KMS-11 (cell line): ENCODE results near the gene LDLRAD2.
A peak's percentile ranks its signal among the peaks of the same experiment; 100 is the strongest.

ENCODE experiments used
- H2AFZ ChIP-seq: fragments of 200-600 bp; sonication (generic); 2 replicates; pipeline ENCODE4 v1.6.1; 2016; ENCODE audit warnings: antibody characterized with exemption, mixed run types, low read depth
- H3K27ac ChIP-seq: fragments of 200-600 bp; sonication (generic); 2 replicates; pipeline ENCODE4 v1.6.1; 2016; ENCODE audit warnings: mild to moderate bottlenecking, mixed run types
- H3K27me3 ChIP-seq: fragments of 200-600 bp; sonication (generic); 2 replicates; pipeline ENCODE4 v1.6.1; 2017; ENCODE audit warnings: mild to moderate bottlenecking, low read depth, mixed run types, moderate library complexity; ENCODE audit not compliant: insufficient read depth
- H3K36me3 ChIP-seq: fragments of 200-600 bp; sonication (generic); 2 replicates; pipeline ENCODE4 v1.6.1; 2017; ENCODE audit warnings: mild to moderate bottlenecking, mixed run types; ENCODE audit not compliant: insufficient read depth
- H3K4me1 ChIP-seq: fragments of 200-600 bp; sonication (generic); 2 replicates; pipeline ENCODE4 v1.6.1; 2016; ENCODE audit warnings: mild to moderate bottlenecking, low read depth, mixed run types; ENCODE audit not compliant: poor library complexity, severe bottlenecking
- H3K4me2 ChIP-seq: fragments of 200-600 bp; sonication (generic); 2 replicates; pipeline ENCODE4 v1.7.0; 2016; ENCODE audit warnings: mild to moderate bottlenecking, mixed run types
- H3K4me3 ChIP-seq: fragments of 200-600 bp; sonication (generic); IDR thresholded peaks from 2 replicates; pipeline ENCODE4 v1.6.1; 2017; ENCODE audit warnings: low read depth, low read length, mixed read lengths; ENCODE audit not compliant: insufficient read depth
- H3K79me2 ChIP-seq: fragments of 200-600 bp; sonication (generic); 2 replicates; pipeline ENCODE4 v1.6.1; 2016; ENCODE audit warnings: low read depth, mixed run types; ENCODE audit not compliant: insufficient read depth
- H3K9ac ChIP-seq: fragments of 200-600 bp; sonication (generic); 2 replicates; pipeline ENCODE4 v1.6.1; 2016; ENCODE audit warnings: mild to moderate bottlenecking, mixed run types
- H4K20me1 ChIP-seq: fragments of 200-600 bp; sonication (generic); 2 replicates; pipeline ENCODE4 v1.6.1; 2016; ENCODE audit warnings: mild to moderate bottlenecking, mixed run types; ENCODE audit not compliant: insufficient read depth
- TF ChIP-seq, protein P1 (sequence below): fragments of 200-600 bp; sonication (generic); conservative IDR thresholded peaks from 2 replicates; pipeline ENCODE4 v1.6.1; 2017; ENCODE audit warnings: low read depth, mild to moderate bottlenecking, antibody characterized with exemption, low read length, moderate library complexity, mixed read lengths

The LDLRAD2 gene

DNA sequence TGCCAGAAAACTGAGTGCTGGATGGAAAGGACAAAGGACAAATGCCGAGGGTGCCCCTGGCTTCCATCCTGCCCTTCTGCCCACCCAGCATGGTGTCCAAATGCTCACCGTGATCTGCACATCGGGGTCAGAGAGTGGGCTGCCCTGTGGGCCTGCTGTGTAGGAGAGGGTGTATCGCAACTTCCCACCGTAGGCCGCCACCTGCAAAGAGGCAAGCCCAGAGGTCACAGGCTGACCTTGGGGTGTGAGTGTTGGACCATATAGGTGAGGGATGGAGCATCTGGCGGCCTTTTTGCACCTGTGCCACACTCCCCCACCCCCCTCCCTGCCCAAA lies 53.5 kb downstream of the LDLRAD2 start:
- H3K9ac ChIP-seq: peak overlapping the region; percentile 14; the same call in 1 of the 2 replicates
- H4K20me1 ChIP-seq: no peaks in the 10 kb centered on the region
- peak overlapping the region; percentile 79 for H3K27ac ChIP-seq
- no peaks in the 10 kb centered on the region for H3K27me3 ChIP-seq
- H3K79me2 ChIP-seq: no peaks in the 10 kb centered on the region
- H3K4me3 ChIP-seq: no peak overlapping the region
- TF ChIP-seq, protein P1, sequence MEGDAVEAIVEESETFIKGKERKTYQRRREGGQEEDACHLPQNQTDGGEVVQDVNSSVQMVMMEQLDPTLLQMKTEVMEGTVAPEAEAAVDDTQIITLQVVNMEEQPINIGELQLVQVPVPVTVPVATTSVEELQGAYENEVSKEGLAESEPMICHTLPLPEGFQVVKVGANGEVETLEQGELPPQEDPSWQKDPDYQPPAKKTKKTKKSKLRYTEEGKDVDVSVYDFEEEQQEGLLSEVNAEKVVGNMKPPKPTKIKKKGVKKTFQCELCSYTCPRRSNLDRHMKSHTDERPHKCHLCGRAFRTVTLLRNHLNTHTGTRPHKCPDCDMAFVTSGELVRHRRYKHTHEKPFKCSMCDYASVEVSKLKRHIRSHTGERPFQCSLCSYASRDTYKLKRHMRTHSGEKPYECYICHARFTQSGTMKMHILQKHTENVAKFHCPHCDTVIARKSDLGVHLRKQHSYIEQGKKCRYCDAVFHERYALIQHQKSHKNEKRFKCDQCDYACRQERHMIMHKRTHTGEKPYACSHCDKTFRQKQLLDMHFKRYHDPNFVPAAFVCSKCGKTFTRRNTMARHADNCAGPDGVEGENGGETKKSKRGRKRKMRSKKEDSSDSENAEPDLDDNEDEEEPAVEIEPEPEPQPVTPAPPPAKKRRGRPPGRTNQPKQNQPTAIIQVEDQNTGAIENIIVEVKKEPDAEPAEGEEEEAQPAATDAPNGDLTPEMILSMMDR: no peak
- peak overlapping the region; percentile 82 for H3K4me2 ChIP-seq
- H3K36me3 ChIP-seq: no peaks in the 10 kb centered on the region
- H2AFZ ChIP-seq: peak overlapping the region; percentile 57
- peaks cover 32% of the 10 kb centered on the region for H3K4me1 ChIP-seq

DNA sequence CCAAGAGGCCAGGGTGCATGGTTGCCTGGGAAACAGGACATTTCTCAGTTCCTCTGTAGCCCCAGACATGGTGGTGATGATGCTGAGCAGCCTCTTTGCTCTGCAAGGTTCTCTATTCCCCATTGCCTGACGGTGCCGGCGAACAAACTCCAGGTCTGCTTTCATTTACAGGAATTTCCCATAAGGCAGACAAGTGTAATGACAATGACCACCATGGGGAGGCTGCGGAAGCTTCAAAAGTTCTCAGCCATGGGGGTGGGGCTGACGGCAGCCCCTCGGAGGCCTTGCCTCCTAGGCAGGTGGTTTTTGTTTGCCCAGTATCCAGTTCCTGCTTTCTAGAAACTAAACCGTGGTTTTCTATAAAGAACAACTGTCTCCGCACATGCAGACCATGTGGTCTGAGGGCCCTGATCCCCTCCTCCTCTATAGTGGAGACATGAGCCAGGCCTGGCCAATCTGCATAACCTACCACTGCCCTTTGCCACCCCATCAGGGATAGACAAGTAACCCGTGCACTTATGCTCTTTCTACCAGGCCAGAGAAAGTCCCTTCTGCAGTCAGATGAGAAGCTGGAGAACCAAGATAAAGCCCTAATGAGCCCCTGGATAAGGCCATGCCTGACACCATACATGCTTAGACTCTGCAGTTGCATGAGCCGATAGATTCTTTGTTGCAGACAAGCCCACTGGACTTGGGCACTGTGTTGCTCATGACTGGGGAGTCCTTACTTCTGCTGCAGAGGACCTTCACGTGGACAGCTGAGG lies 54.1 kb downstream of the LDLRAD2 start:
- H3K9ac ChIP-seq: peak overlapping the region; percentile 14; the same call in 1 of the 2 replicates
- peak overlapping the region; percentile 79 for H3K27ac ChIP-seq
- no peak overlapping the region for H3K4me3 ChIP-seq

DNA sequence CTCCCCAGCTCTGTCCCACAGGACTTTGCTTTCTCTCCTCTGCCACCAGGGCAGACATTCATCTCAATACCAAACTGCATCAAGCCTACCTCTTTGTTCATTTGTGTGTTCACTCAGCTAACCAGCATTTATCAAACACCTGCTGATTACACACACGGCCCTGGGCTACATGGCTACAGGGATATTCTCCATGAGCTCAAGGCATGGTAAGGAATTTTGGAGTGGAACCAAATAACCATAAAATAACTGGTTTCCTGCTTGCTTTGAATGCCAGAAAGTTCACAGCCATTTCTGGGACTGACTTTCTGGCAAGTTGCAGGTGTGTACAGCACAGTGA lies 54.6 kb downstream of the LDLRAD2 start:
- Histone ChIP-seq H3K27ac (peak overlapping the region; percentile 79), H3K27me3 (no peaks in the 10 kb centered on the region), H3K36me3 (no peaks in the 10 kb centered on the region), H4K20me1 (no peaks in the 10 kb centered on the region), H3K4me2 (peak overlapping the region; percentile 82), H3K4me3 (no peak overlapping the region), H3K4me1 (peaks cover 35% of the 10 kb centered on the region), H3K9ac (peak overlapping the region; percentile 14; the same call in 1 of the 2 replicates), H3K79me2 (no peaks in the 10 kb centered on the region), H2AFZ (peak overlapping the region; percentile 57; the same call in 1 of the 2 replicates)
- TF ChIP-seq, protein P1: no peak

More for the DNA sequence above, 54.1 kb downstream of the LDLRAD2 start:
- Histone ChIP-seq H3K27me3 (no peaks in the 10 kb centered on the region), H3K79me2 (no peaks in the 10 kb centered on the region), H2AFZ (peak overlapping the region; percentile 57), H3K36me3 (no peaks in the 10 kb centered on the region), H4K20me1 (no peaks in the 10 kb centered on the region), H3K4me2 (peak overlapping the region; percentile 82), H3K4me1 (peaks cover 32% of the 10 kb centered on the region)
- TF ChIP-seq, protein P1: no peak

DNA sequence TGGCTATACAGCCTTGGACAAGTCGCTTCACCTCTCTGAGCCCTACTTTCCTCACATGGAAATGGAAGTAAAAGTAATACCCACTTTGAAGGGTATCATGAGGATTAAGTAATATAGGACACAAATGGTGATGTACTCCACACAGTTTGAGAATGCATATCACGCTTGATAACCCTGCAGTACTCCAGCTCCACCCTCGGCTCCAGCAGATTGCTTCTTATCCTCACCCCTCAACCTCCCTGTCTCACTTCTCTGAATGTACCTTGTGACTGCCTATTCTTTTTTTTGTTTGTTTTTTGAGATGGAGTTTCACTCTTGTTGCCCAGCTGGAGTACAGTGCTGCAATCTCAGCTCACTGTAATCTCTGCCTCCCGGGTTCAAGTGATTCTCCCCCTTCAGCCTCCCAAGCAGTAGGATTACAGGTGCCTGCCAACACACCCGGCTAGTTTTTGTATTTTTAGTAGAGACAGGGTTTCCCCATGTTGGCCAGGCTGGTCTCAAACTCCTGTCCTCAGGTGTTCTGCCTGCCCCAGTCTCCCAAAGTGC lies 55.5 kb downstream of the LDLRAD2 start:
- Histone ChIP-seq H3K9ac (no peak overlapping the region), H3K27ac (0 out of 2 replicates have a peak overlapping the region, but pooled peaks have one; percentile 79), H3K4me3 (no peak overlapping the region), H3K36me3 (no peaks in the 10 kb centered on the region), H3K27me3 (no peaks in the 10 kb centered on the region), H3K4me2 (no peak overlapping the region), H3K79me2 (no peaks in the 10 kb centered on the region), H3K4me1 (peaks cover 38% of the 10 kb centered on the region), H2AFZ (no peak overlapping the region), H4K20me1 (no peaks in the 10 kb centered on the region)
- TF ChIP-seq, protein P1: no peak
